NCI-H510A treated with DMSO at 0.1 percent for 48 hours (cell line): ENCODE data around the gene FNIP2.

Source experiments
- DNase-seq: peaks from one replicate; lab custom pipeline; 2025; lab: John Stamatoyannopoulos, UW

FNIP2 gene

GRCh38 chr4:158762553-158762952, 6.3 kb upstream of the FNIP2 start:
- DNase-seq = no peak

GRCh38 chr4:158763462-158763861, 5.4 kb upstream of the FNIP2 start:
- DNase-seq = no peak

- no peak for DNase-seq
These were observed 2.3 kb upstream of the FNIP2 start for GRCh38 chr4:158766434-158767044.

DNA sequence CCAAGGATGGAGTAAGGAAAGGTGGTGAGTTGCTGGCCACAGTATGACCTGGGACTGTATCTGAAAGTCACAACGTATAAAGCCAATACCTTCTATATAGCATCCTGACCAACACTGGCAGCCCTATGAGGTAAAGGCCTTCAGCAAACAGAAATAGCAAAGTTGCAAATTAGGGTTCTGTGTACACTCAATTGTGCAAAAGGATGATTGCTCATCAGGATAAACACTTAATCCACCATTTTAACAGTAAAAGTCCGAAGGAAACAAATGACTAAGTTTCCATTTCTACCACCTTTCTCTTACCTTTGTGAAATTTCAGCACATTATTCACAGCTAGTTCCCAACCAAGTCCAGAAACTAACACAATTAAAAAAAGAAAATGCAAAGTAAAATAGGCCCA, 1.4 kb upstream of the FNIP2 start:
- DNase-seq = no peak

DNA sequence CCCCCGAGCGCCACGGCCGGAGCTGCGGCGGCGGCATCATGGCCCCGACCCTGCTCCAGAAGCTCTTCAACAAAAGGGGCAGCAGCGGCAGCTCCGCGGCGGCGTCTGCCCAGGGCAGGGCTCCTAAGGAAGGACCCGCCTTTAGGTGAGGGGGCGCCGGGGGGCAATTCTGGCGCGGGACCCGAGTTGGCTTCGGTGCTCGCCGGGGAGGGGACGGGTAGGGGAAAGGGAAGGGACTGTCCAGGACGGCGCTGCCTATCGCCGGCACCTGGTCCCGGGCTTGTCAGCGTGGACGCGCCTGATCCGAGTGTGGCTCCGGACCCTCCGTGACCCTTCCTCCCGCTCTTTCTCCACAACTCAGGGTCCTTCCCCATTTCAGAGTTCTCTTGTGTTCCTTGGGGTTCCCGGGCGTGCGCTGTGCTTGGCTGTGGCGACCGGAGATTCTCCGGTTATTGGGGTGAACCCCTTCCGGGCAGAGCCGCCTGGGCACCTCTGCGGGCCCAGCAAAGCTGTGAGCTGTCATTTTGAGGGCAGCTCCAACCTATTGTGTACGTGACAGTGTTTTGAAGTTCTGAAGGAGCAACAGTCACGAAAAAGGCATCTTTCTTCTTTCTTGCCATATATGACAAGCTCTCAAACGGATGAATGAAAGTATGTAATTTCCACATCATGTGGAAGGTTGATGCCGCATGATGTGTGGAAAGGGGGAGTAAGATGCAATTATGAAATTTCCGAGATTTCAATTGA, 522 bp downstream of the FNIP2 start:
- peak; percentile 31 for DNase-seq

GRCh38 chr4:158770671-158771070, 1.8 kb downstream of the FNIP2 start:
- no peak for DNase-seq

- DNase-seq = no peak
These were observed 3.0 kb downstream of the FNIP2 start for GRCh38 chr4:158771776-158772175.

GRCh38 chr4:158775091-158775651, 6.3 kb downstream of the FNIP2 start:
- DNase-seq = no peak

- DNase-seq = no peak
These were observed 7.3 kb downstream of the FNIP2 start for GRCh38 chr4:158776106-158776505.

DNA sequence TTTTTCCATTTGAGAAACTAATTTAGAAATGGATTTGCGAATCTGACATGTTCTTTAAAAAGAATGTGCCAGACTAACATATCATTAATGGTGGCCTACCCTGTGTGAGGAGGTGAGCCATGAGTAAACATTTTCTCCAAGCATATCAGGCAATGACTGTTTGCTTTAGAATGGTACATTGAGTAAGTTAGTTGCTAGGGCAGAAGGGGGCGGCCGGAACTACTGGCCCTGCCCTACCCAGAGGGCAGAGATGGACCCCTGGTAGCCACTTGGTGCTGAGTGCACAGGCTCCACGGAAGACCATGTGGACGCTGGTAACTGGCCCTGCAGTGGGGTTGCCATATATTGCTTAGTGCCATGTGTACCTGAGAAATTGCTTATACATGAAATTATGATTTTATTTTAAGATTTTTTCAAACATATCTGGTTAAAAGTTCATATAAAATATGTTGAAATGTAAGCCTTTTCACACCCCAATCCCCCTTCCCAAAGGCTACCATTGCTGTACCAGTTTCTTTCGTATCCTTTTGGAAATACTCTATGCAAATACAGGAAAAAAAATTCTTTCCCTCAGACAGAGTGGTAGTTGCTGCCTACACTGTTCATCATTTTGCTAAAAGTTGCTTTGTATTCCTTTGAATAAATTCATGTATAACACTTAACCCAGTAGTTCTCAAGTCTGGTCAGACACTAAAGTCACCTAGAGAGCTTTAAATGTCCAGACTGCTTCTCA, 8.8 kb downstream of the FNIP2 start:
- DNase-seq = peak; percentile 12

DNA sequence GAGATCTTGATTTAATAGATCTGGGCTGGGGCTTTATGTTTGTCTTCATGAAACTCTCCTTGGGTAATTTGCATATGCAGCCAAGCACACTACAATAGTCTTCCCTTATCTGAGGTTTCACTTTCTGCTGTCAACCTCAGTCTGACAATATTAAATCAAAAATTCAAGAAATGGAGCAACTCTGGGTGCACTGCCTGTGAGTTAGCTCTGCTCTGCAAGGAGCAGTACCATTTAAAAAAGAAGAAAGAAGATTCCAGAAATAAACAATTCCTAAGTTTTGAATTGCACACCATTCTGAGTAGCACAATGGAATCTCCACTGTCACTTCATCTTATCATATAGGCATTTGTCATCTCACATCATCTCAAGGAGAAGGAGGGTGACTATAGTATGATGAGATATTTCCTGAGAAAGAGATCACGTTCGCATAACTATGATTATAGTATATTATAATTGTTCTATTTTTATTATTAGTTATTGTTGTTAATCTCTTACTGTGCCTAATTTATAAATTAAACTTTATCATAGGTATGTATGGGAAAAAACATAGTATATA, 9.4 kb downstream of the FNIP2 start:
- no peak for DNase-seq

DNA sequence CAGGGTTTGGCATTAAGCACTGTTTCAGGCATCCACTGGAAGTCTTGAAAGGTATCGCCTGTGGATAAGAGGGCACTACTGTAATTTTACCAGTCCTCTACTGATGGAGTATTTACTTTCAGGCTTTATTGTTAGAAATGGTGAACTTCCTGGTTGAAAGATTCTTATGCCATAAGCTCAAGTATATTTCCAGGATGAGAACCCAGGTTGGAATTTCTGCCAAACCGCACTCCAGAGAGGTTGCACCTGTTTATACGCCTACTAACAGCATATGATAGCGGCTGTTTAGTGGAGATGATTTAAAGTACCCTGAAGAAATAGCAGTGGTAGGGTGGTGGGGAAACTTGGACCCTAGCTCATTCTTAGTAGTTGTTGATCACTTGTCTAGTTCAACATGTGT, 9.9 kb downstream of the FNIP2 start:
- DNase-seq = peak; percentile 86

GRCh38 chr4:158781963-158782362, 13.1 kb downstream of the FNIP2 start:
- no peak for DNase-seq

DNA sequence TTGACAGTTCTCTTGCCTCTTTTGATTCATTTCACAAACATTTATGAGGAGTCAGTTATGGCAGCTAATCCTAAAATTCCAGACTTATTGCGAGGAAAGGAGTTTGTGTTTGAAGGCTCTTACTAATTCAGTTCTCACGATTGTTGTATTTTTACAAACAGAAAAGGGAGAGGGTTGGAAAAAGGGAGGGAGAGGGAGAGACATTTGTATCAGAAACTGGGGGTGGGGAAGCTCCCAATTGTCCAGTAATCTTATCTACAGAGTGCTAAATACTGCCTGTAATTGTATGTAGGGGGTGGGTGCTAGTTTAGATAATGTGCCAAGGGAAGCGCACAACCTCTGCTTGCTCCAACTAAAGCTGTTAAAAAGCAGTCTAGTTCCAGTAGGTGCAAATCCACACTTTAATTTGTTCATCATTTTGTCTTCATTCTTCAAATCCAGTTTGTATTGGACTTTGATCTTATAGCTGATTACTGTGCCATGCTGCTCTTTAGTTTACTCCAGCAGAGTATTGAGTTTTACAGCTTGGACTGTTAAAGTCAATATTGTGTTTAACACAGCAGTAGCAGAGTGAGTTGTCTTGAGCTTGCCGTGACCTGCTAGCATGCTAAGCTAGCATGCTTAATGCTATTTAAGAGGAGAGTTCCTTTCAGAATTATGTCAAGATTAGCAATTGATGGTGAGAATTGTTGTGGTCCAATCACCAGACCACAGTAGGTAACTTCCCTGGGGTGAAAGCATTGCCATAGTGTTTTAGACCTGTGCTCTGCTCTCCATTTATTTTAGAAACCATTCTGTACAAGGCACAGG, 13.9 kb downstream of the FNIP2 start:
- DNase-seq = no peak

GRCh38 chr4:158783785-158784184, 15.0 kb downstream of the FNIP2 start:
- no peak for DNase-seq

- no peak for DNase-seq
These were observed 16.9 kb downstream of the FNIP2 start for GRCh38 chr4:158785718-158786117.

DNA sequence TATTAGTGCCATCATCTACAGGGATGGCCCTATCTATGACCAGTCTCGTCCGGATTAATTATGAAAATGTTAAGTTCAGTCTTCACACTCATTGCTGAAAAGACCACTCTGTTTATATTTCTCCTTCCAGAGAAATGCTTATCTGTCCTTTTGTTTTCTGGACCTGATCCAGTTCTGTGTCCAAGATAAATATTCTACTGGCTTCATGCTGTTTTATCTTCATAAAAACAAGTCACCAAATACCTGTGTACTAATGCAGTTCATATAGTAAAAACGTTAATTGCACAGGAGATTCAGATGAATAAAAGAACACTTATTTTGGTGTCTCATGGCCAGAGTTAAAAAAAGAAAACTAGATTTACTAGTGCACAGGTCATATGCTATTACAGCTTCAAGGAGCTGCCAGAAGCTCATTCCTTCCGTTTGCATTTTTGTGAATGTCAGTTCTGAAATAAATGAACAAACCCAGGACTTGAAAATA, 17.3 kb downstream of the FNIP2 start:
- no peak for DNase-seq

- DNase-seq = no peak
These were observed 18.1 kb downstream of the FNIP2 start for GRCh38 chr4:158786955-158787354.

GRCh38 chr4:158787709-158788475, 19.1 kb downstream of the FNIP2 start:
- no peak for DNase-seq

DNA sequence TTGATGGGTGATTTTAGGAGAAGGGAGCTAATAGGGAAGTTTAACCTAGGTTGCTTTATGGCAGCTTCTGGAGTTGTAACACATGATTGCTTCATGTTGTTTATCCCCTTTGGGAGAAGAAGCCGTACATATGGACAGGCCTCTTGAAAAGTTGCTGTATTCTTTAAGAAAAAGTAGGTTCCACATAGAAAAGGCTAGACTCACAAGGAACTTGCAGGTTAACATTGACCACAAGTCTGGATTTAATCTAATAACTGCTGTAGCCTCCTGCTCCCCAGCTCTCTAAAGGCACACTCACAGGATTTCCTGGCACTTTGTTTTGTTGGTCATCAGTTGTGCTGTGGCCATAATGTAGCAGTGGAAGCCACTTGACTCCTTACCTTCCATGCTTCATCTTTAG, 19.7 kb downstream of the FNIP2 start:
- DNase-seq = no peak

DNA sequence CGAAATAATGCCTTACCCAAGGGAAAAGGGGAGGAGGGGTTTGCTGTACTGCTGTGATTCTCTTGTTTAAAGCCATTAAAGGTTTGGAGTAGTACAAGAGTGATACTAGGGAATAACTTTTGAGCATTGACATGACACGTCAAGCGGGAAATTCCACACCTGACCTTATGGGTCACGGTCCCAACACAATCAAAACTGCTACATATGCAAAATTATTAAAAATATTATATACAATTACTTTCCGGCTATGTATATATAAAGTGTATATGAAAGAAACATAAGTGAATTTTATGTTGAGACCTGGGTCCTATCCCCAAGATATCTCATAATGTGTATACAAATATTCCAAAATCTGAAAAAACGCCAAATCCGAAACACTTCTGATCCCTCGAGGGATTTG, 21.0 kb downstream of the FNIP2 start:
- DNase-seq = no peak
